Epithelial cell of esophagus (primary cell): ENCODE measurements around the gene TTC36.

Source experiments
- DNase-seq: peaks from one replicate; pipeline ENCODE4 v3.0.0; 2010; ENCODE audit warnings: low read depth
- H3K4me3 ChIP-seq: 2 replicates; pipeline ENCODE4 v1.5.1; 2011; ENCODE audit warnings: mild to moderate bottlenecking, low read length, control low read depth
- CTCF ChIP-seq: IDR thresholded peaks from 2 replicates; pipeline ENCODE4 v1.5.1; 2011; ENCODE audit warnings: low read depth, mild to moderate bottlenecking, low read length, control low read depth, inconsistent platforms; ENCODE audit not compliant: insufficient read depth; ENCODE audit errors: missing control alignments

TTC36 gene

DNA sequence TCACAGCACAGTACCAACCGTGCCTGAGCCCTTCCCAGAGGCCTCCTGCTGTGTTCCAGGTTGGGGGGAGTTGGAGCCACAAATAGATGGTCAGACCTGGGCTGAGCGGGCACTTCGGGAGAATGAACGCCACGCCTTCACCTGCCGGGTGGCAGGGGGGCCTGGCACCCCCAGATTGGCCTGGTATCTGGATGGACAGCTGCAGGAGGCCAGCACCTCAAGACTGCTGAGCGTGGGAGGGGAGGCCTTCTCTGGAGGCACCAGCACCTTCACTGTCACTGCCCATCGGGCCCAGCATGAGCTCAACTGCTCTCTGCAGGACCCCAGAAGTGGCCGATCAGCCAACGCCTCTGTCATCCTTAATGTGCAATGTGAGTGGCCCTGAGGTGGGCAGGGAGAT is 4.8 kb downstream of the TTC36 start:
- no peak for TF ChIP-seq CTCF
- H3K4me3 ChIP-seq, result peak overlapping the region; percentile 85
- DNase-seq, result no peak

DNA sequence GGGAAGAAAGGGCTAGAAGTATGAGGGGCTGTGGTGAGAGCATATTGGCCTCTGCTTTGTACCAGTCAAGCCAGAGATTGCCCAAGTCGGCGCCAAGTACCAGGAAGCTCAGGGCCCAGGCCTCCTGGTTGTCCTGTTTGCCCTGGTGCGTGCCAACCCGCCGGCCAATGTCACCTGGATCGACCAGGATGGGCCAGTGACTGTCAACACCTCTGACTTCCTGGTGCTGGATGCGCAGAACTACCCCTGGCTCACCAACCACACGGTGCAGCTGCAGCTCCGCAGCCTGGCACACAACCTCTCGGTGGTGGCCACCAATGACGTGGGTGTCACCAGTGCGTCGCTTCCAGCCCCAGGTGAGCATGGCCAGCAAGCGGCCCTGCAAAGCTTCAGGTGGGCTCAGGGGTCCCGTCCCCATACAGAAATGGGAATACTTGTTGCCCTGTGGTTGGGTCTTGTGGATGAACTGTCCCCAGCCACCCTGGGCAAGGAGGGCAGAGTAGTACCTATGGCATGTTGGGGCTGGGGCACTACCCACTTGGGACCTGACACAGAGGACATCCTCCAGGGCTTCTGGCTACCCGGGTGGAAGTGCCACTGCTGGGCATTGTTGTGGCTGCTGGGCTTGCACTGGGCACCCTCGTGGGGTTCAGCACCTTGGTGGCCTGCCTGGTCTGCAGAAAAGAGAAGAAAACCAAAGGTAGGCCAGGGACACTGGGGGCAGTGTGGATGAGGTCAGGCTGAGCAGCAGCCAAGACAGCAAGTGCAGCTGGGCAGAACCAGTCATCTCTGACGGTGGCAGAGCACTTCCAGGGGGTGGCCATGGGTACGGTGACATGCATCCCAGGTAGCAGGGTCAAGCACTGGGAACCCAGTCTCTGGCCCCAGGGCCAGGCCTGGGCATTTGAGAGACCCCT is 5.8 kb downstream of the TTC36 start:
- TF ChIP-seq CTCF, result no peak
- no peak overlapping the region for H3K4me3 ChIP-seq

DNA sequence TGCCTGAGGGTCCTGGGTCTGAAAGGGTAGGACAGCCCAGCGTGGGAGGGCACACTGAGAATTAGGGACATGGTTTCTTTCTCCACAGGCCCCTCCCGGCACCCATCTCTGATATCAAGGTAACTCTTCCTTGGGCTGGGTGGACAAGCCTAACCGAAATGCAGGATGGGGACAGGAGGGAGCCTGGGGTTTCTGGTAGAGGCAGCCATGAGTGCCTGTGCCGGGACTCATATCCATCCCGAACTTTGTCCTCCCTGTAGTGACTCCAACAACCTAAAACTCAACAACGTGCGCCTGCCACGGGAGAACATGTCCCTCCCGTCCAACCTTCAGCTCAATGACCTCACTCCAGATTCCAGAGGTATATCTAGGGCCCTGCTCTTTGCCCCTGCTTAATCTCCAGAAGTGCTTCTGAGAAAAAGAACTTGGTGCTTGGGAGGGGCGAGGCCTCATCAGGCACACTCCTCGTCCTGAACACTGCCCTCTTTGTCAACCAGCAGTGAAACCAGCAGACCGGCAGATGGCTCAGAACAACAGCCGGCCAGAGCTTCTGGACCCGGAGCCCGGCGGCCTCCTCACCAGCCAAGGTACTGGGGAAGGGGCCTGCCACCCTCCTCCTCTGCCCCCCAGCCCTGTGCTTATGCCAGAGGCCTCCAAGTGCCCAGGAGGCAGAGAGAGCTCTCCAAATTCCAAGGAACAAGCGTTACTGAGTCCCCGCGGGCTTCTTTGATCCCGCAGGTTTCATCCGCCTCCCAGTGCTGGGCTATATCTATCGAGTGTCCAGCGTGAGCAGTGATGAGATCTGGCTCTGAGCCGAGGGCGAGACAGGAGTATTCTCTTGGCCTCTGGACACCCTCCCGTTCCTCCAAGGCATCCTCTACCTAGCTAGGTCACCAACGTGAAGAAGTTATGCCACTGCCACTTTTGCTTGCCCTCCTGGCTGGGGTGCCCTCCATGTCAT is 6.8 kb downstream of the TTC36 start:
- H3K4me3 ChIP-seq, result no peak overlapping the region
- no peak for DNase-seq
- no peak for TF ChIP-seq CTCF

More for the DNA sequence above, 5.8 kb downstream of the TTC36 start:
- DNase-seq, result no peak

GRCh38 chr11:118535261-118535660 is 8.0 kb downstream of the TTC36 start:
- no peak for DNase-seq
- no peak for TF ChIP-seq CTCF

DNA sequence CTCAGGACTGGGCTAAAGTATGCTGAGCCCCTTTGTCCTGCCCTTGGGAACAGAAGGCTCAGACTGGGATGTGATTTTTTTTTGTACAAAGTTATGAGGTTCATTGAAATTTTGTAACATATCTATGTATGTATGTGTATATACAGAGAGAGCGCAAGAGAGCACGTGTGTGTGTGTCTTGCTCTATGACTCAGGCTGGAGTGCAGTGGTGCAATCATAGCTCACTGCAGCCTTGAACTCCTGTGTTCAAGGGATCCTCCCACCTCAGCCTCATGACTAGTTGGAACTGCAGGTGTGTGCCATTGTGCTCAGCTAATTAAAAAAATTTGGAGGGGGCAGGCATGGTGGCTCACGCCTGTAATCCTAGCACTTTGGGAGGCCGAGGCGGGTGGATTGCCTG is 9.5 kb downstream of the TTC36 start:
- TF ChIP-seq CTCF, result no peak
- peak; percentile 71 for DNase-seq
- H3K4me3 ChIP-seq, result no peak overlapping the region

More at GRCh38 chr11:118535261-118535660, 8.0 kb downstream of the TTC36 start:
- H3K4me3 ChIP-seq, result no peak overlapping the region

DNA sequence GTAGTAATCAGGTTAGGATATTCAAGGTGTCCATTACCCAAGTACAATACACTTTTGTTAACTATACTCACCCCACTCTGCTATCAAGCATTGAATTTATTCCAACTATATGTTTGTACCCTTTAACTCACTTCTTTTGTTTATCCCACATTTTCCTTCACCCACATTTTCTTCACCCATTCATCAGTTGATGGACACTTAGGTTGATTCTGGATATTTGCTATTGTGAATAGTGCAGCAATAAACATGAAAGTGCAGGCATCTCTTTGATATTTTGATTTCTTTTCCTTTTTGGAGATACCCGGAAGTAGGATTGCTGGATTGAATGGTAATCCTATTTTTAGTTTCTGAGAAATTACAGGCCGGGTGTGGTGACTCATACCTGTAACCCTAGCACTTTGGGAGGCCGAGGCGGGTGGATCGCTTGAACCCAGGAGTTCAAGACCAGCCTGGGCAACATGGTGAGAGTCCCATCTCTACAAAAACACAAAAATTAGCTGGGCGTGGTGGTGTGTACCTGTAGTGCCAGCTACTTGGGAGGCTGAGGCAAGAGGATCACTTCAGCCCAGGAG is 10.2 kb downstream of the TTC36 start:
- no peak for TF ChIP-seq CTCF
- DNase-seq, result no peak

More for the DNA sequence above, 10.2 kb downstream of the TTC36 start:
- no peak overlapping the region for H3K4me3 ChIP-seq
